Right forelimb (tissue), 1 donor: ENCODE measurements around the gene ELP5.

ENCODE experiments used
- DNase-seq: peaks from one replicate; pipeline ENCODE4 v3.0.0-alpha.2; 2018

Gene ELP5

GRCh38 chr17:7290166-7290565 is 38.2 kb downstream of the ELP5 start:
- no peak for DNase-seq

DNA sequence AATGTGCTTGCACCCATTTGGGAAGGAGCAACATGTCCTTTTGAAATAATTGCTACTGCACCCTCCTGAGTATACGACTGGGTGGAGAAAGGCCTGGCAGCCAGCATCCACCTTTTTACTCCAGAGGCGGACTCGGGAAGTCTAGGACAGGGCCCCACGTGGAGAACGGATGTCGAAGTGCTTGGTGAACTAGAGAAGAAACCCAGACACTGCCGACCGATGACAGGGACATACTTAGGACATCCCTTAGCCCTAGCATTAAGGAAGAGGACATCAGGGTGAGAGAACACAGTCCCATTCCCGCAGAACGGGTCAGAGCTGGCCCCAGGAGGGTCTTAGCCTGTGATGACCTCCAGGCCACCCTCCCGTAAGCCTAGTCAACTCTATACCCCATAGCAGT is 38.7 kb downstream of the ELP5 start:
- no peak for DNase-seq

GRCh38 chr17:7292194-7292593 is 40.2 kb downstream of the ELP5 start:
- no peak for DNase-seq

DNA sequence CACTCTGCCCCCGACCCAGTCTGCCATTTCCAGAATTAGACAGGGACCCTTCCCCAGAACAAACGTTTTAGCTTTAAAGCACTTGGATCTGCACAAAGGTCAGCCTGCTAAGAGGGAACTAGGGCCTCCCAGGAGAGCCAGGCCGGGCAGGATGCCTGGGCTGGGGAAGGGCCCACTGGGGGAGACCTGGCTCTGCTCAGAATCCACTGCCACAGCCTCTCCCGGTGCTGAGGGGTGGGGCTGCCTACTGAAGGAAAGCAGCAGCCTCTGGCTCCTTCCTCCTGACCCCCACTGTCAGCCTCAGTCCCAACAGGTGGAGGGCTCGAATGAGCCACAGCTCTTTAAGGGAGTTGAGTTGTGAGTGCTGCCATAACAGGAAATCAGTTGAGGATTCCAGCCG is 40.7 kb downstream of the ELP5 start:
- no peak for DNase-seq

GRCh38 chr17:7293159-7293558 is 41.1 kb downstream of the ELP5 start:
- DNase-seq: no peak

DNA sequence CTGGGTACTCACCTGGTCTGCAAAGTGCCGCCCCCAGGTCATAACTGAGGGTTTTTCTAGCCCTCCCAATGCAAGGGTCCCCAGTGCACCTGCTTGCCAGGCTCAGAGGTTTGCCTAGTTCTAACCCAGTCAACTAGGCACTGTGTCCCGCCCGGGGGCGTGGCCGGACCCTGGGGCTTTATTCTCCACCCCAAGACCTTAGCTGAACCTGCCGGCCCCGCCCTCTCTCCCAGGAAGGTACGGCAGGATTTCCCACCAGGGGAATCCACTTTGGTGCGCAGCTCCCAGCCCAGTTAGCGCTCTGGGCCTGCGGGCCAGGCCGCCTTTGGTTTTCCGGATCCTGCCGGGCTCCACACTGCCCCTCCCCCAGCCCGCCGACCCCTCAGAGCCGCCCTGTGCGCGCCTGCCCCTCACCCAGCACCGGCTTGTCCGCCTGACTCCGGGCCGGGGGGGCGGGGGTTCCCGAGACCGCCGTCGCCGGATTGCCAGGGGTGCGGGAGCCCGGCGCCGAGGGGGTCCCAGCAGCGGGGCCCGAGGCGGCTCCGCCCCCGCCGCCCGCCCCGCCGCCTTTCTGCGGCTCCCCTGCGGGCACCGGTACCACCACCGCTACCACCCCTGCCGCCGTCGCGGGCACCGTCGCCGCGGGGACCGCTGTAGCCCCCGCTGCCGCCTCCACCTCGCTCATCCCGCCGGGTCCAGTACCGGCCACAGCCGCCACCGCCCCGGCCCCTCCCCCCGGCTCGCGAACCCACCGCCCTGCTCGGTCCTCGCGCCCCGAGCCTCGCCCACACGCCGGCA is 42.0 kb downstream of the ELP5 start:
- DNase-seq: no peak

GRCh38 chr17:7294614-7295153 is 42.7 kb downstream of the ELP5 start, which contains the start of gene YBX2:
TSS of gene YBX2 (minus strand) at chr17:7294639. CDS start at chr17:7294500, 139 bp downstream.
- no peak for DNase-seq

DNA sequence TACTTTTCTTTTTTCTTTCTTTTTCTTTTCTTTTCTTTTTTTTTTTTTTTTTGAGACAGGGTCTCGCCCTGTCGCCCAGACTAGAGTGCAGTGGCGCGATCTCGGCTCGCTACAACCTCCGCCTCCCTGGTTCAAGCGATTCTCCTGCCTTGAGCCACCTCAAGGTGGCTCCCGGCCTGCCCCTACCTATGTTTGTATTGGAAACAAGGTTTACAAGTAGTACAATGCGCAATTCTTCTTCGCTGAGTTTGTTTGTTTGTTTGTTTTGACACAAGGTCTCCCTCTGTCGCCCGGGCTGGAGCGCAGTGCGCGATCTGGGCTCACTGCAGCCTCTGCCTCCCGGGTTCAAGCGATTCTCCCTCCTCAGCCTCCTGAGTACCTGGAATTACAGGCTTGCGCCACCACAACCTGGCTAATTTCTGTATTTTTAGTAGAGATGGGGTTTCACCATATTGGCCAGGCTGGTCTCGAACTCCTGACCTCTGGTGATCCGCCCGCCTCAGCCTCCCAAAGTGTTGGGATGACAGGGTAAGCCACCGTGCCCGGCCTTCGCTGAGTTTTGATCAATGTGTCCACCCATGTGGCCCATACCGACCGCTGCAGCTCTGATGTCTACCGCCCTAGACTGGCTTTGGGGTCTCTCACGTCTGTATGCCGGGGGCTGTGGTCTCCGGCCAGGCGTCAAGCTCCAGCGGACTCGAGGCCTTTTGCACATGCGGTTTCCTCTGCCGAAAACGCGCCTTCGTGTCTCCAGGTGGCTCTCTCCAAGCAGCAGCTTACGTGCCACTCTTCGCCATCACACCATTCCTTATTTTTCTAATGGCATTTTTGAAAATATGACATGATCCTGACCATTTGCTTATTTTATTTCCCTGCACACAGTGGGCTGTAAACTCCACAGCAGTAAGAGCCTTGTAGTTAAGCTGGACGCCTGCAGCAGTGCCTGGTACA is 43.5 kb downstream of the ELP5 start:
- no peak for DNase-seq

DNA sequence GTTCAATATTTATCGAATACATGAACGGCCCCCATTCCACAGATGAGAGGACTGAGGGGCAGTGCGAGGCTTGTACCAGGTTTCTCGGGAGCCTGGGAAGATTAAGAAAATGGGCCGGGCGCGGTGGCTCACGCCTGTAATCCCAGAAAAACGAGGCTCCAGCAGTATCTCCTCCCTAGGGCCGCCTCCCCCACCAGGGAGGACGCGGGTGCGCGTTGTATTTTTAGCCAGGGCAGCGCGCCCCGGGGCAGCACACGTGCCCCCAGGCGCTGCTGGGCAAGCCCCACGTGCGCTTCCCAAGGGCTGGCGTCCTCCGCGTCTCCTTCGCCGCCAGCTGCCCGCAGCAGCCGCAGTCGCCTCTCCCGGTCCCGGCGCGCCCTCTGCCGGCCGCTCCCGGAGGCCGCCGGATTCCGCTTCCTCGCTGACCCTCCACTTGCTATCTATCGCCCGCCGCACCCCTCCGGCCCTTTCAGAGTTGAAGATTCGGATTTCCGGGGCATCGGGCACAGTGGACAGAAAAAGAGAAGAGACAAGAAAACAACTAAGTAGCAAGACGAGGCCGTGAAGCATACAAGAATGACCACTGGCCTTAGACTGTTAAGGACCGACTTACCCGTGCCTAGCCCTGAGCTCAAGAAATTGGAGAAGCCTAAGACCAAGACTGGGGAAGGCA is 44.3 kb downstream of the ELP5 start:
- peak; percentile 89 for DNase-seq

DNA sequence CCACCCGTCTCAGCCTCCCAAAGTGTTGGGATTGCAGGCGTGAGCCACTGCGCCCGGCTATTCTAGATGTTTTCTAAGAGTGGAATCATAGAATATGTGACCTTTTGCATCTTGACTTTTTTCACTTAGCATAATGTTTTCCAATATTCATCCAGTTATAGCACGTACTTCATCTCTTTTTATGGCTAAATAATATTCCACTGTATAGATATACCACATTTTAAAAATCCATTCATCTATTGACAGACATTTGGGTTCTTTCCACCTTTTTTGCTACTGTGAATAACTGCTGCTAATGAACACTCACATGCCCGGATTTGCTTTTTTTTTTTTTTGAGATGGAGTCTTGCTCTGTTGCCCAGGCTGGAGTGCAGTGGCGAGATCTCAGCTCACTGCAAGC is 52.2 kb downstream of the ELP5 start:
- no peak for DNase-seq

GRCh38 chr17:7306911-7307685 is 55.1 kb downstream of the ELP5 start, which contains the start of gene EIF5A:
TSS of gene EIF5A (plus strand) at chr17:7307628. CDS start at chr17:7309636, 2,008 bp downstream.
- peak; percentile 100 for DNase-seq

GRCh38 chr17:7307686-7308624 is 55.9 kb downstream of the ELP5 start:
- peak; percentile 60 for DNase-seq

DNA sequence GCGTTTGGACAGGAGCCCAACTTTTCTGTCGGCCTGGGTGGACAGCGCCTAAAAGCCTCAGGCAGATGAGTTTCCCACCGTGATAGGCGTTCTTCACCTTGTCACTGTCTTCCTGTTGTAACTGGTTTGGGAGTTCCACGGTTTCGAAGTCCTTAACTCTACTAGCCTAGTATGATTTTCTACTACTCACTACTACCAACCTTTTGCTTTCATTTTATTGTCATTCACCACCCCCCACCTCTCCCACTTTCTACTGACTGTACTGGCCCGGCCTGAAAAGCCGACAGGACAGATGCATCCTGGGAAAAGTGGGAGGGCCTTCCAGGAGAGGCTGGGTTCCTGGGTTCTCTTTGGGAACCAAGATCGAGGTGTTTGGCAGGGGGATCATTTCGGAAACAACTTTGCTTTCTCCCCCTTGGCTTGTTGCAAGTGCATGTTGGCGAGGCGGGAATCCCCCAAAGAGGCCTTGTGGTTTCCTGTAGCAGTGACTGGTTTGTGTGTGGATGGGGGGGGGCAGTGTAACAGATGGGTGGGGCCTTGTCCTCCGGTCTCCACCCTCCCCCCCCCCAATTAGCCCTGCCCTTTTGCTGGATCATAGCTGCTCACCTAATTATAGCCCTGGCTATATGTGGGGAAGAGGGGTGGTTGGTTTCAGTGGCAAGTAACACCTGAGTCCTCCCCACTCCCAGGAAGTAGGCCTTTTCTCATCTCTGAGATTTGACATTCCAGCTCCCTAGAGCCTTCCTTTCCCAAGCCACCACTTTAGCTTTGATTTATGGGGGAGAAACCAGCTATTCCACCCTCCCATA is 56.8 kb downstream of the ELP5 start:
- peak; percentile 77 for DNase-seq
